ENCODE data around the gene CREBRF. TPM values are rescaled to one million over a fixed set of nuclear protein-coding genes. Genes with fewer than 3 reads are reported as not detected.

CREBRF gene
- polyA plus RNA-seq, 3 donors from 2014 or later: 40.6 to 71.2 (median 48.5) TPM

GRCh38 chr5:173155912-173156311 lies 99.8 kb downstream of the CREBRF start:
- Mint-ChIP-seq H3K4me1 (peaks cover 0 to 3% of the 10 kb centered on the region in 2 donors), H3K4me3 (no peak overlapping the region), H3K27ac (no peak overlapping the region), H3K36me3 (peaks cover 16 to 59% (median 25%) of the 10 kb centered on the region in 3 donors), H3K9me3 (no peaks in the 10 kb centered on the region), H3K27me3 (ENCODE audit: low read depth in 3 of 3) (peaks cover 0 to 2% (median 0%) of the 10 kb centered on the region in 3 donors)
- DNase-seq: no peak

- Mint-ChIP-seq H3K4me3 (no peak overlapping the region), H3K27ac (no peak overlapping the region), H3K36me3 (peaks cover 13 to 60% (median 29%) of the 10 kb centered on the region in 3 donors)
These were observed 102.2 kb downstream of the CREBRF start for GRCh38 chr5:173158366-173158765.

GRCh38 chr5:173159256-173159655 lies 103.1 kb downstream of the CREBRF start:
- Mint-ChIP-seq H3K36me3 (peaks cover 10 to 59% (median 29%) of the 10 kb centered on the region in 3 donors), H3K27ac (no peak overlapping the region), H3K4me3 (no peak overlapping the region), H3K4me1 (peaks cover 0 to 3% of the 10 kb centered on the region in 2 donors), H3K27me3 (ENCODE audit: low read depth in 3 of 3) (peaks cover 0 to 4% (median 0%) of the 10 kb centered on the region in 3 donors), H3K9me3 (no peaks in the 10 kb centered on the region)
- DNase-seq: no peak

More at GRCh38 chr5:173158366-173158765, 102.2 kb downstream of the CREBRF start:
- DNase-seq: no peak
- peaks cover 0 to 3% (median 0%) of the 10 kb centered on the region in 3 donors for H3K27me3 Mint-ChIP-seq (ENCODE audit: low read depth in 3 of 3)
- peaks cover 0 to 3% of the 10 kb centered on the region in 2 donors for H3K4me1 Mint-ChIP-seq
- no peaks in the 10 kb centered on the region for H3K9me3 Mint-ChIP-seq

- Mint-ChIP-seq H3K4me3 (no peak overlapping the region), H3K36me3 (peaks cover 13 to 61% (median 24%) of the 10 kb centered on the region in 3 donors), H3K4me1 (peaks cover 0 to 3% of the 10 kb centered on the region in 2 donors), H3K27ac (no peak overlapping the region), H3K9me3 (no peaks in the 10 kb centered on the region), H3K27me3 (ENCODE audit: low read depth in 3 of 3) (peaks cover 0 to 4% (median 0%) of the 10 kb centered on the region in 3 donors)
- no peak for DNase-seq
These were observed 105.0 kb downstream of the CREBRF start for GRCh38 chr5:173161148-173161547.

- no peak for DNase-seq
- H3K36me3 Mint-ChIP-seq: peaks cover 14 to 48% (median 21%) of the 10 kb centered on the region in 3 donors
- H3K4me3 Mint-ChIP-seq: no peak overlapping the region
- no peaks in the 10 kb centered on the region for H3K4me1 Mint-ChIP-seq
- no peaks in the 10 kb centered on the region for H3K9me3 Mint-ChIP-seq
- peaks cover 0 to 4% (median 0%) of the 10 kb centered on the region in 3 donors for H3K27me3 Mint-ChIP-seq (ENCODE audit: low read depth in 3 of 3)
- peak overlapping the region in 1 of 6 donors; percentile 49 for H3K27ac Mint-ChIP-seq
These were observed 107.1 kb downstream of the CREBRF start for GRCh38 chr5:173163219-173163618.

- H3K9me3 Mint-ChIP-seq: no peaks in the 10 kb centered on the region
- no peak for DNase-seq
- peaks cover 14 to 38% (median 15%) of the 10 kb centered on the region in 3 donors for H3K36me3 Mint-ChIP-seq
- H3K27me3 Mint-ChIP-seq (ENCODE audit: low read depth in 3 of 3): peaks cover 0 to 4% (median 0%) of the 10 kb centered on the region in 3 donors
- peak overlapping the region in 1 of 6 donors; percentile 77 for H3K27ac Mint-ChIP-seq
- H3K4me3 Mint-ChIP-seq: no peak overlapping the region
- no peaks in the 10 kb centered on the region for H3K4me1 Mint-ChIP-seq
These were observed 109.2 kb downstream of the CREBRF start for GRCh38 chr5:173165177-173166016.

GRCh38 chr5:173172166-173172565 lies 116.0 kb downstream of the CREBRF start:
- Mint-ChIP-seq H3K27ac (no peak overlapping the region), H3K4me3 (no peak overlapping the region), H3K9me3 (no peaks in the 10 kb centered on the region), H3K4me1 (no peaks in the 10 kb centered on the region), H3K36me3 (peaks cover 0 to 4% (median 0%) of the 10 kb centered on the region in 3 donors), H3K27me3 (ENCODE audit: low read depth in 3 of 3) (peaks cover 0 to 3% (median 2%) of the 10 kb centered on the region in 3 donors)
- no peak for DNase-seq

GRCh38 chr5:173175523-173175922 lies 119.4 kb downstream of the CREBRF start:
- Mint-ChIP-seq H3K36me3 (peaks cover 0 to 10% (median 3%) of the 10 kb centered on the region in 3 donors), H3K4me1 (no peaks in the 10 kb centered on the region), H3K9me3 (peaks cover 0 to 2% (median 0%) of the 10 kb centered on the region in 6 donors), H3K27me3 (ENCODE audit: low read depth in 3 of 3) (peaks cover 3 to 6% (median 6%) of the 10 kb centered on the region in 3 donors), H3K27ac (no peak overlapping the region), H3K4me3 (no peak overlapping the region)
- no peak for DNase-seq

- Mint-ChIP-seq H3K4me1 (no peaks in the 10 kb centered on the region), H3K36me3 (peaks cover 0 to 10% (median 7%) of the 10 kb centered on the region in 3 donors), H3K4me3 (no peak overlapping the region), H3K27me3 (ENCODE audit: low read depth in 3 of 3) (peaks cover 2 to 6% (median 6%) of the 10 kb centered on the region in 3 donors), H3K9me3 (peaks cover 0 to 2% (median 0%) of the 10 kb centered on the region in 6 donors), H3K27ac (no peak overlapping the region)
- no peak for DNase-seq
These were observed 122.3 kb downstream of the CREBRF start for GRCh38 chr5:173178369-173178910.

- Mint-ChIP-seq H3K27me3 (ENCODE audit: low read depth in 3 of 3) (peaks cover 2 to 6% (median 4%) of the 10 kb centered on the region in 3 donors), H3K9me3 (peaks cover 0 to 2% (median 0%) of the 10 kb centered on the region in 6 donors), H3K4me3 (no peak overlapping the region), H3K4me1 (no peaks in the 10 kb centered on the region), H3K27ac (no peak overlapping the region), H3K36me3 (peaks cover 0 to 10% (median 7%) of the 10 kb centered on the region in 3 donors)
- DNase-seq: no peak
These were observed 124.2 kb downstream of the CREBRF start for GRCh38 chr5:173180331-173180730.

GRCh38 chr5:173187054-173187743 lies 131.0 kb downstream of the CREBRF start:
- Mint-ChIP-seq H3K4me3 (no peak overlapping the region), H3K36me3 (no peaks in the 10 kb centered on the region), H3K27me3 (ENCODE audit: low read depth in 3 of 3) (peaks cover 0 to 3% (median 0%) of the 10 kb centered on the region in 3 donors), H3K27ac (no peak overlapping the region), H3K9me3 (no peaks in the 10 kb centered on the region), H3K4me1 (no peaks in the 10 kb centered on the region)
- peak in 1 of 3 donors; percentile 6 for DNase-seq

GRCh38 chr5:173188280-173188679 lies 132.1 kb downstream of the CREBRF start:
- DNase-seq: no peak
- Mint-ChIP-seq H3K4me3 (no peak overlapping the region), H3K9me3 (no peaks in the 10 kb centered on the region), H3K27me3 (ENCODE audit: low read depth in 3 of 3) (peaks cover 0 to 3% (median 0%) of the 10 kb centered on the region in 3 donors), H3K27ac (no peak overlapping the region), H3K36me3 (no peaks in the 10 kb centered on the region), H3K4me1 (no peaks in the 10 kb centered on the region)
